ENCODE measurements around the gene MBD3L1. TPM values are rescaled to one million over a fixed set of nuclear protein-coding genes. Genes with fewer than 3 reads are reported as not detected.

Gene MBD3L1
- not detected for total RNA-seq

GRCh38 chr19:8832132-8833021 is at the start of gene MBD3L1, which contains the start of gene ZNF558:
Gene MBD3L1, plus strand, starts transcription at chr19:8832377. Its CDS starts 10,302 bp downstream, at chr19:8842679.
Gene ZNF558, minus strand, starts transcription at chr19:8832304. Its CDS starts 9,645 bp downstream, at chr19:8822659.
- Histone ChIP-seq H3K4me3 (peak within 1 kb of the TSS; percentile 73 to 93), H3K36me3 (peaks cover 10% of the 10 kb centered on the region), H3K27me3 (no peaks in the 10 kb centered on the region), H3K4me1 (peaks cover 0 to 16% of the 10 kb centered on the region in 2 donors), H3K9me3 (no peaks in the 10 kb centered on the region), H3K27ac (peak within 1 kb of the TSS; percentile 91 to 94)
- TF ChIP-seq CTCF (IDR thresholded peaks at IDR 0.05) = peak; percentile 26 to 64
- peak; percentile 99 for DNase-seq (ENCODE audit: low spot score)

DNA sequence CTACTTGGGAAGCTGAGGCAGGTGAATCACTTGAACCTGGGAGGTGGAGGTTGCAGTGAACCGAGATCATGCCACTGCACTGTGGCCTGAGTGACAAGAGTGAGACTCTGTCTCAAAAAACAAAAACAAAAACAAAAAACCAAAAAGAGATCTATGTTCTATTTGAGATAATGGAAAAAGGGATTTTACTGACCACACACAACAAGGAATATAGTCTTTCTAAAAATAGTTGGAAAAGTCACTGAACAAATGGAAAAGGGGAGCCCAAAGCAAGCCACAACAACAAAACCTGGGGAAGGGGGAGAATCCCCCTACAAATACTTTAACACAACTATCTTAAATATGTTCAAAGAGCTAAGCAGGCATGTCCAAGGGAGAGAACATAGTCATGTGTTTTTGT is 37.4 kb upstream of the MBD3L1 start:
- Histone ChIP-seq H3K36me3 (no peaks in the 10 kb centered on the region), H3K9me3 (peaks cover 4 to 25% of the 10 kb centered on the region in 2 donors), H3K4me1 (no peaks in the 10 kb centered on the region), H3K4me3 (no peak overlapping the region), H3K27ac (no peak overlapping the region), H3K27me3 (no peaks in the 10 kb centered on the region)
- no peak for TF ChIP-seq CTCF (IDR thresholded peaks at IDR 0.05)
- no peak for DNase-seq (ENCODE audit: low spot score)

DNA sequence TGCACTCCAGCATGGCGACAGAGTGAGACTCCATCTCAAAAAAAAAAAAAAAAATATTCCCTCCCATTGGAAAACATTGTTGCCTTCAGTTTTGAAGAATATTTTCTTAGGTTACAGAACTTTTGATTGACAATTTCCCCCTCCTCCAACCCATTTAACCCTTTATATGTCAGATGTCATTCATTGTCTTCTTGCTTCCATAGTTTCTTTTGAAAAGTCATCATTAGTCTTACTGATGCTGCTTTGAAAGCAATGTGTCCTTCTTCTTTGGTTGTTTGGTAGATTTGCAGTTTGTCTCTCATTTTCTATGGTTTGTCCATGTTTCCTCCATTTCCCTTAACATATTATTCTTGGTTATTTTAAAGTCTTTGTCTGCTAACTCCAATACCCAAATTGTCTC is 25.5 kb upstream of the MBD3L1 start:
- DNase-seq (ENCODE audit: low spot score) = no peak
- peaks cover 39 to 97% of the 10 kb centered on the region in 2 donors for H3K9me3 ChIP-seq
- H3K36me3 ChIP-seq = peaks cover 52% of the 10 kb centered on the region
- TF ChIP-seq CTCF (IDR thresholded peaks at IDR 0.05) = no peak
- H3K4me1 ChIP-seq = no peaks in the 10 kb centered on the region
- no peak overlapping the region for H3K4me3 ChIP-seq
- no peaks in the 10 kb centered on the region for H3K27me3 ChIP-seq
- no peak overlapping the region for H3K27ac ChIP-seq

DNA sequence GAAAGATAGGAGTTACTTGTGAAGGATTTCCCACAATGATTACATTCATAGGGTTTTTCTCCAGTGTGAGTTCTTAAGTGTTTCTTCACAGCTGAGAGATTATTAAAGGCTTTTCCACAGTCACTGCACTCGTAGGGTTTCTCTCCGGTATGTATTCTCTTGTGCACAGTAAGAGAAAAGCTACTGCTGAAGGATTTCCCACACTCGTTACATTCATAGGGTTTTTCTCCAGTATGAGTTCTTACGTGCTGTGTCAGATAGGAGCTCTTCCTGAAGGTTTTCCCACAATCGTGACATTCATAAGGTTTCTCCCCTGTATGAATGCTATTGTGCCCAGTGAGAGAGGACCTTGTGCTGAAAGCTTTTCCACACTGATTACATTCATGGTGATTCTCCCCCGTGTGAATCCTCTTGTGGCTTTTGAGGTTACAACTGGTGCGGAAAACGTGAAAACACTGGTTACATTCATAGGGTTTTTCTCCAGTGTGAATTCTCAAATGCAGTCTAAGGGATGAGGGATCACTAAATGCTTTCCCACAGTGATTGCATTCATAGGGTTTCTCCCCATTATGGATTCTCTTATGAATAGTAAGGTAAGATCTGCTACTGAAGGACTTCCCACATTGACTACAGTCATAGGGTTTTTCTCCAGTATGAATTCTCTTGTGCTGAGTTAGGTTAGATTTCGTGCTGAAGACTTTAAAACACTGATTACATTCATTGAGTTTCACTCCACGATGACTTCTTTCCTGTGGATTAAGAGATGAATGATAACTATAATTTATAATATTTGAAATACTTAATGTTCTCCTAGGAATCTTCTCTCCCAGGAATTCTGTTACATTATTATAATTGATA is 20.6 kb upstream of the MBD3L1 start:
- H3K9me3 ChIP-seq = peaks cover 82 to 100% of the 10 kb centered on the region in 2 donors
- no peaks in the 10 kb centered on the region for H3K4me1 ChIP-seq
- no peaks in the 10 kb centered on the region for H3K27me3 ChIP-seq
- no peak overlapping the region for H3K4me3 ChIP-seq
- TF ChIP-seq CTCF (IDR thresholded peaks at IDR 0.05) = no peak
- DNase-seq (ENCODE audit: low spot score) = no peak
- H3K27ac ChIP-seq = no peak overlapping the region
- H3K36me3 ChIP-seq = peaks cover 88% of the 10 kb centered on the region

GRCh38 chr19:8814176-8814575 is 18.0 kb upstream of the MBD3L1 start:
- Histone ChIP-seq H3K36me3 (peaks cover 95% of the 10 kb centered on the region), H3K27ac (no peak overlapping the region), H3K9me3 (peaks cover 64 to 100% of the 10 kb centered on the region in 2 donors), H3K4me3 (no peak overlapping the region), H3K4me1 (no peaks in the 10 kb centered on the region), H3K27me3 (no peaks in the 10 kb centered on the region)
- TF ChIP-seq CTCF (IDR thresholded peaks at IDR 0.05) = no peak
- DNase-seq (ENCODE audit: low spot score) = no peak

Measured in right atrium auricular region (tissue), 2 donors.